ENCODE data around the gene GARS1. TPM values are rescaled to one million over a fixed set of nuclear protein-coding genes. Genes with fewer than 3 reads are reported as not detected.
A peak's percentile ranks its signal among the peaks of the same experiment; 100 is the strongest.

Gene GARS1
- total RNA-seq, 2 experiments from 2014 or later: 150 to 154 TPM

GRCh38 chr7:30646154-30646553 lies 51.5 kb downstream of the GARS1 start:
- DNase-seq (peak; percentile 21), ATAC-seq (ENCODE audit: low read depth) (no peak)
- Mint-ChIP-seq H3K9me3 (no peaks in the 10 kb centered on the region), H3K4me3 (no peak overlapping the region), H3K27ac (no peak overlapping the region), H3K27me3 (no peaks in the 10 kb centered on the region), H3K36me3 (peaks cover 14% of the 10 kb centered on the region), H3K4me1 (no peaks in the 10 kb centered on the region)
- POLR2A ChIA-PET: no interaction called here

GRCh38 chr7:30647589-30648364 lies 53.1 kb downstream of the GARS1 start:
- H3K36me3 Mint-ChIP-seq: peaks cover 14% of the 10 kb centered on the region
- H3K4me3 Mint-ChIP-seq: no peak overlapping the region
- no peaks in the 10 kb centered on the region for H3K4me1 Mint-ChIP-seq
- no peaks in the 10 kb centered on the region for H3K9me3 Mint-ChIP-seq
- DNase-seq (peak; percentile 15), ATAC-seq (ENCODE audit: low read depth) (no peak)
- H3K27ac Mint-ChIP-seq: no peak overlapping the region
- POLR2A ChIA-PET: no interaction called here
- H3K27me3 Mint-ChIP-seq: no peaks in the 10 kb centered on the region

- POLR2A ChIA-PET: no interaction called here
- no peak overlapping the region for H3K27ac Mint-ChIP-seq
- no peak overlapping the region for H3K4me3 Mint-ChIP-seq
- H3K36me3 Mint-ChIP-seq: peaks cover 12% of the 10 kb centered on the region
- H3K9me3 Mint-ChIP-seq: no peaks in the 10 kb centered on the region
- no peak for ATAC-seq (ENCODE audit: low read depth)
- no peaks in the 10 kb centered on the region for H3K4me1 Mint-ChIP-seq
- peak; percentile 10 for DNase-seq
- H3K27me3 Mint-ChIP-seq: no peaks in the 10 kb centered on the region
Measured at GRCh38 chr7:30648744-30649540, 54.3 kb downstream of the GARS1 start.

GRCh38 chr7:30649717-30650420 lies 55.2 kb downstream of the GARS1 start:
- H3K36me3 Mint-ChIP-seq: peaks cover 5% of the 10 kb centered on the region
- ATAC-seq (ENCODE audit: low read depth): no peak
- H3K9me3 Mint-ChIP-seq: no peaks in the 10 kb centered on the region
- no peaks in the 10 kb centered on the region for H3K27me3 Mint-ChIP-seq
- peak overlapping the region; percentile 57 for H3K27ac Mint-ChIP-seq
- no peaks in the 10 kb centered on the region for H3K4me1 Mint-ChIP-seq
- no peak overlapping the region for H3K4me3 Mint-ChIP-seq
- POLR2A ChIA-PET: no interaction called here
- DNase-seq: peak; percentile 19

GRCh38 chr7:30650421-30650808 lies 55.7 kb downstream of the GARS1 start:
- Mint-ChIP-seq H3K4me3 (no peak overlapping the region), H3K9me3 (no peaks in the 10 kb centered on the region), H3K27me3 (no peaks in the 10 kb centered on the region), H3K4me1 (no peaks in the 10 kb centered on the region), H3K36me3 (peaks cover 2% of the 10 kb centered on the region), H3K27ac (no peak overlapping the region)
- no peak for ATAC-seq (ENCODE audit: low read depth)
- POLR2A ChIA-PET: no interaction called here
- DNase-seq: peak; percentile 14

- Mint-ChIP-seq H3K4me1 (no peaks in the 10 kb centered on the region), H3K9me3 (no peaks in the 10 kb centered on the region), H3K27me3 (no peaks in the 10 kb centered on the region), H3K36me3 (no peaks in the 10 kb centered on the region), H3K27ac (no peak overlapping the region), H3K4me3 (no peak overlapping the region)
- DNase-seq: no peak
- POLR2A ChIA-PET: no interaction called here
- no peak for ATAC-seq (ENCODE audit: low read depth)
Measured at GRCh38 chr7:30652132-30652531, 57.5 kb downstream of the GARS1 start.

GRCh38 chr7:30652698-30653641 lies 58.3 kb downstream of the GARS1 start:
- H3K27ac Mint-ChIP-seq: no peak overlapping the region
- H3K9me3 Mint-ChIP-seq: no peaks in the 10 kb centered on the region
- ATAC-seq (ENCODE audit: low read depth) (no peak), DNase-seq (peak; percentile 23)
- H3K4me1 Mint-ChIP-seq: no peaks in the 10 kb centered on the region
- H3K4me3 Mint-ChIP-seq: no peak overlapping the region
- no peaks in the 10 kb centered on the region for H3K27me3 Mint-ChIP-seq
- POLR2A ChIA-PET: no interaction called here
- H3K36me3 Mint-ChIP-seq: peaks cover 3% of the 10 kb centered on the region

- H3K36me3 Mint-ChIP-seq: peaks cover 3% of the 10 kb centered on the region
- DNase-seq (peak; percentile 11), ATAC-seq (ENCODE audit: low read depth) (no peak)
- peaks cover 3% of the 10 kb centered on the region for H3K4me1 Mint-ChIP-seq
- H3K4me3 Mint-ChIP-seq: no peak overlapping the region
- POLR2A ChIA-PET: no interaction called here
- no peaks in the 10 kb centered on the region for H3K27me3 Mint-ChIP-seq
- H3K27ac Mint-ChIP-seq: no peak overlapping the region
- no peaks in the 10 kb centered on the region for H3K9me3 Mint-ChIP-seq
Measured at GRCh38 chr7:30654296-30655090, 59.8 kb downstream of the GARS1 start.

- Mint-ChIP-seq H3K9me3 (no peaks in the 10 kb centered on the region), H3K4me1 (peaks cover 3% of the 10 kb centered on the region), H3K4me3 (no peak overlapping the region), H3K27me3 (no peaks in the 10 kb centered on the region), H3K36me3 (peaks cover 3% of the 10 kb centered on the region), H3K27ac (no peak overlapping the region)
- POLR2A ChIA-PET: no interaction called here
- ATAC-seq (ENCODE audit: low read depth): no peak
- peak; percentile 16 for DNase-seq
Measured at GRCh38 chr7:30655096-30655970, 60.7 kb downstream of the GARS1 start.

- POLR2A ChIA-PET: no interaction called here
- no peaks in the 10 kb centered on the region for H3K9me3 Mint-ChIP-seq
- H3K4me3 Mint-ChIP-seq: no peak overlapping the region
- H3K27ac Mint-ChIP-seq: no peak overlapping the region
- H3K27me3 Mint-ChIP-seq: no peaks in the 10 kb centered on the region
- H3K4me1 Mint-ChIP-seq: peaks cover 3% of the 10 kb centered on the region
- H3K36me3 Mint-ChIP-seq: peaks cover 3% of the 10 kb centered on the region
- DNase-seq: peak; percentile 13
- ATAC-seq (ENCODE audit: low read depth): no peak
Measured at GRCh38 chr7:30656006-30656957, 61.6 kb downstream of the GARS1 start.

- H3K27me3 Mint-ChIP-seq: no peaks in the 10 kb centered on the region
- H3K27ac Mint-ChIP-seq: no peak overlapping the region
- POLR2A ChIA-PET: no interaction called here
- ATAC-seq (ENCODE audit: low read depth): no peak
- H3K36me3 Mint-ChIP-seq: peaks cover 3% of the 10 kb centered on the region
- H3K4me1 Mint-ChIP-seq: peaks cover 3% of the 10 kb centered on the region
- H3K9me3 Mint-ChIP-seq: no peaks in the 10 kb centered on the region
- peak; percentile 16 for DNase-seq
- H3K4me3 Mint-ChIP-seq: no peak overlapping the region
Measured at GRCh38 chr7:30657131-30657530, 62.5 kb downstream of the GARS1 start.
